ENCODE measurements around the gene SUDS3.

The SUDS3 gene

DNA sequence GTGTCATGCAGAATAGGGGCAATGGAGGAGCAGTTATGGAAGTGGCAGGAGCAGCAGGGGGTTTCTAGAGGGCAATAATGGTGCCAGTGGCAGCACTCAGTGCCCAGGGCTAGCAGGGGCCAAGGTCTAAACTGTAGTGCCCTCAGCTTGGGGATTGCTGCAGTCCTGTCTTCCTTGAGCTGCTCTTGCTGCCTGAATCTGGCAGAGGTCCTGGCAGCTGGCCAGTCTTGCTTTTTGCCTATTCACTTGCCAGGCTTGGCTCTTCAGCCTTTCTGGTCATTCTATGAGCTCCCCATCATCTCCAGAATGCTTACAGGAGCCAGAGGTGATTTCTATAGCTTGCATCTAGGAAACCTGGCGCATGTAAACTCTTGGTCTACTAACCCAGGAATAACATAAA is 72.0 kb downstream of the SUDS3 start:
- DNase-seq (ENCODE audit: low spot score) (no peak), ATAC-seq (ENCODE audit: low read depth) (no peak)
- H3K4me1 ChIP-seq (ENCODE audit: insufficient read depth, poor library complexity, severe bottlenecking) = no peaks in the 10 kb centered on the region
- TF ChIP-seq, protein P1, sequence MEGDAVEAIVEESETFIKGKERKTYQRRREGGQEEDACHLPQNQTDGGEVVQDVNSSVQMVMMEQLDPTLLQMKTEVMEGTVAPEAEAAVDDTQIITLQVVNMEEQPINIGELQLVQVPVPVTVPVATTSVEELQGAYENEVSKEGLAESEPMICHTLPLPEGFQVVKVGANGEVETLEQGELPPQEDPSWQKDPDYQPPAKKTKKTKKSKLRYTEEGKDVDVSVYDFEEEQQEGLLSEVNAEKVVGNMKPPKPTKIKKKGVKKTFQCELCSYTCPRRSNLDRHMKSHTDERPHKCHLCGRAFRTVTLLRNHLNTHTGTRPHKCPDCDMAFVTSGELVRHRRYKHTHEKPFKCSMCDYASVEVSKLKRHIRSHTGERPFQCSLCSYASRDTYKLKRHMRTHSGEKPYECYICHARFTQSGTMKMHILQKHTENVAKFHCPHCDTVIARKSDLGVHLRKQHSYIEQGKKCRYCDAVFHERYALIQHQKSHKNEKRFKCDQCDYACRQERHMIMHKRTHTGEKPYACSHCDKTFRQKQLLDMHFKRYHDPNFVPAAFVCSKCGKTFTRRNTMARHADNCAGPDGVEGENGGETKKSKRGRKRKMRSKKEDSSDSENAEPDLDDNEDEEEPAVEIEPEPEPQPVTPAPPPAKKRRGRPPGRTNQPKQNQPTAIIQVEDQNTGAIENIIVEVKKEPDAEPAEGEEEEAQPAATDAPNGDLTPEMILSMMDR (IDR thresholded peaks at IDR 0.05; ENCODE audit: poor library complexity, severe bottlenecking) = no peak
- no peak overlapping the region for H3K27ac ChIP-seq (ENCODE audit: poor library complexity, severe bottlenecking)
- no peaks in the 10 kb centered on the region for H3K36me3 ChIP-seq (ENCODE audit: low read depth)
- no peak overlapping the region for H3K4me3 ChIP-seq (ENCODE audit: severe bottlenecking)
- H3K9me3 ChIP-seq (ENCODE audit: severe bottlenecking) = no peaks in the 10 kb centered on the region
- H3K27me3 ChIP-seq (ENCODE audit: insufficient read depth, poor library complexity, severe bottlenecking) = no peaks in the 10 kb centered on the region

DNA sequence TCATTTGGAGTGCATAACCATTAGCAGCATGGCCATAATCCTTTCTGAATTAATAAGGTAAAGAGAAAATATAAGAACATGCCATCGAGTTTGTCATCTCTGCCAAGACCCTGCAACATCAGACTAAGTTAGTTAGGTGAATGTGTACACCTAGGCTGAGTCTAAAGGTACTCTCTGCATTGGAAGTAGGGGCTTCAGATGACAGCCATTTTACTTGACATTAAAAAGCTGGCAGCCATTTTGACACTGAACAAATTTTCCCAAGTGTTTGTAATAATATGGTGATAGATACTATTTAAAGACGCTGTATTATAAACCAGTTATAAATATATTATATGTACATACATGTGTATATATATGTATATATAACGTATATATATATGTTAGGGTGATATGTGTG is 79.0 kb downstream of the SUDS3 start:
- Histone ChIP-seq H3K4me3 (ENCODE audit: severe bottlenecking) (no peak overlapping the region), H3K4me1 (ENCODE audit: insufficient read depth, poor library complexity, severe bottlenecking) (no peaks in the 10 kb centered on the region), H3K27ac (ENCODE audit: poor library complexity, severe bottlenecking) (no peak overlapping the region), H3K9me3 (ENCODE audit: severe bottlenecking) (no peaks in the 10 kb centered on the region), H3K36me3 (ENCODE audit: low read depth) (no peaks in the 10 kb centered on the region), H3K27me3 (ENCODE audit: insufficient read depth, poor library complexity, severe bottlenecking) (no peaks in the 10 kb centered on the region)
- TF ChIP-seq, protein P1 (IDR thresholded peaks at IDR 0.05; ENCODE audit: poor library complexity, severe bottlenecking) = no peak
- DNase-seq (ENCODE audit: low spot score) (no peak), ATAC-seq (ENCODE audit: low read depth) (no peak)

DNA sequence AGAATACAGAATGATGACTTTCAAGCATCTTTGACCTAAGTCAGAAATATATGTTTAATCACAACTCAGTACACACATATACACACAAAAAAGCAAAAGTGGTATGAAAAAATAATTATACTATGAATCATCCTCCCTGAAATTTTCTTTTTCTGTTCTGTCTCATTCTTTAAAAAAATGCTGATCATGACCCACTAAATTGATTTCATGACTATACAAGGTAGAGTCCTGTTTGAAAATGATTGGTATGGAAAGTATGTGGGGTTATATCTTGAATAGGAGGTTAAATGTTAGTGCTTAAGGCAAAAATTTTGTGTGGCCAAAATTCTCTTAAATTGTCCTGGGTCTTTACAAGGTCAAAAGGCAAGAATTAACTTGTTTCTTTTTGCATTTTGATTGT is 80.4 kb downstream of the SUDS3 start:
- Histone ChIP-seq H3K4me3 (ENCODE audit: severe bottlenecking) (no peak overlapping the region), H3K27ac (ENCODE audit: poor library complexity, severe bottlenecking) (no peak overlapping the region), H3K36me3 (ENCODE audit: low read depth) (no peaks in the 10 kb centered on the region), H3K4me1 (ENCODE audit: insufficient read depth, poor library complexity, severe bottlenecking) (no peaks in the 10 kb centered on the region), H3K9me3 (ENCODE audit: severe bottlenecking) (no peaks in the 10 kb centered on the region), H3K27me3 (ENCODE audit: insufficient read depth, poor library complexity, severe bottlenecking) (no peaks in the 10 kb centered on the region)
- no peak for ATAC-seq (ENCODE audit: low read depth)
- DNase-seq (ENCODE audit: low spot score) = no peak
- TF ChIP-seq, protein P1 (IDR thresholded peaks at IDR 0.05; ENCODE audit: poor library complexity, severe bottlenecking) = no peak

DNA sequence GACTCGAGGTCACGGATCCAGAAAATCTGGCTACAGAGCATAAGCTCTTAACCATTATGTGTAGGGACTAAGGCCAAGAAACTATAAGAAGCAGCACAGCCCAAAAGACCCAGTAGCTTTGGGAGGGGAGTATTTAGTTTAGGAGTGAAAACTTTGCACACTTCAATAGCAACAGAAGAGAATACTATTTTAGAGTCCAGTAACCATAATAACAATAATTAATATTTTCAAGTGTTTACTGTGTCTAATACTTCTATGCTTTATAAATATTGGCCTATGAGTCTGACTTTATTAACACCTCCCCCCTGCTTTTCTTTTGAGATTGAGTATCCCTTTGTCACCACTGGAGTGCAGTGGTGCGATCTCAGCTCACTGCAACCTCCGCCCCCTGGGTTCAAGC is 82.8 kb downstream of the SUDS3 start:
- TF ChIP-seq, protein P1 (IDR thresholded peaks at IDR 0.05; ENCODE audit: poor library complexity, severe bottlenecking) = no peak
- Histone ChIP-seq H3K9me3 (ENCODE audit: severe bottlenecking) (no peaks in the 10 kb centered on the region), H3K4me3 (ENCODE audit: severe bottlenecking) (no peak overlapping the region), H3K4me1 (ENCODE audit: insufficient read depth, poor library complexity, severe bottlenecking) (no peaks in the 10 kb centered on the region), H3K27ac (ENCODE audit: poor library complexity, severe bottlenecking) (no peak overlapping the region), H3K36me3 (ENCODE audit: low read depth) (no peaks in the 10 kb centered on the region), H3K27me3 (ENCODE audit: insufficient read depth, poor library complexity, severe bottlenecking) (no peaks in the 10 kb centered on the region)
- ATAC-seq (ENCODE audit: low read depth) = no peak
- no peak for DNase-seq (ENCODE audit: low spot score)

DNA sequence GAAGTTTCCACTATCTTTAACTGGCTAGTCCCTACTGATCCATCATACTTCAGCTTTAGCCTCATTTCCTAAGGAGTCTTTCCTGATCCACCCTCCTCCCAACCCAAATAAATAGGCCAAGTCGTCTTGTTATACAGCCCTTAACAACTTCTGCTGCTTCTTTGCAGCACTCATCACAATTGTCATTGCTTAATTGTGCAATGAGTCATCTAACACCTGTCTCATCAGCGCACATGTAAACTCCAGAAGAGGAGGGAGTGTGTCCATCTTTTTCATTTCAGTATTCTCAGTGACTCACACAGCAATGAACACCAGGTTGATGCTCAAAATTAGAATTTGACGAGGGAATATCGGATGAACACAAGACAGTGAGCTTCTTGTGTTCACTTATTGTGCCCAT is 87.3 kb downstream of the SUDS3 start:
- Histone ChIP-seq H3K27me3 (ENCODE audit: insufficient read depth, poor library complexity, severe bottlenecking) (no peaks in the 10 kb centered on the region), H3K4me3 (ENCODE audit: severe bottlenecking) (no peak overlapping the region), H3K9me3 (ENCODE audit: severe bottlenecking) (no peaks in the 10 kb centered on the region), H3K4me1 (ENCODE audit: insufficient read depth, poor library complexity, severe bottlenecking) (no peaks in the 10 kb centered on the region), H3K27ac (ENCODE audit: poor library complexity, severe bottlenecking) (no peak overlapping the region), H3K36me3 (ENCODE audit: low read depth) (no peaks in the 10 kb centered on the region)
- DNase-seq (ENCODE audit: low spot score) (no peak), ATAC-seq (ENCODE audit: low read depth) (no peak)
- TF ChIP-seq, protein P1 (IDR thresholded peaks at IDR 0.05; ENCODE audit: poor library complexity, severe bottlenecking) = no peak
